ENCODE data around the gene EDN2.

The EDN2 gene

GRCh38 chr1:41473738-41474362 is 10.6 kb downstream of the EDN2 start:
- DNase-seq = no peak
- no peaks in the 10 kb centered on the region for H3K36me3 ChIP-seq (ENCODE audit: control insufficient read depth in 4 of 4, insufficient read depth in 4 of 4, low read length in 3 of 4)
- H3K4me3 ChIP-seq (ENCODE audit: control insufficient read depth in 1 of 7, extremely low read depth in 1 of 7, insufficient read depth in 4 of 7, low read depth in 2 of 7, low read length in 6 of 7) = no peak overlapping the region
- WGBS (ENCODE audit: insufficient coverage) = 98% methylated on average over 6 of the region's 6 CpGs
- POLR2A ChIA-PET = no interaction called here
- H3K9me3 ChIP-seq (ENCODE audit: control extremely low read depth in 1 of 5, control insufficient read depth in 4 of 5, insufficient read depth in 2 of 5, low read depth in 1 of 5, low read length in 4 of 5) = no peaks in the 10 kb centered on the region
- CTCF ChIA-PET = no interaction called here
- peaks cover 0 to 1% (median 0%) of the 10 kb centered on the region in 5 experiments for H3K27me3 ChIP-seq (replicated peaks in 2 of 5; ENCODE audit: control insufficient read depth in 4 of 5, insufficient read depth in 5 of 5, low read length in 4 of 5)
- no peak overlapping the region for H3K27ac ChIP-seq (ENCODE audit: insufficient read depth in 1 of 2, low read depth in 1 of 2, low read length in 2 of 2, poor library complexity in 1 of 2, severe bottlenecking in 2 of 2)
- H3K4me1 ChIP-seq (ENCODE audit: control extremely low read depth in 1 of 4, control insufficient read depth in 4 of 4, insufficient read depth in 4 of 4, low read length in 3 of 4) = peaks cover 0 to 4% (median 0%) of the 10 kb centered on the region in 4 experiments

- ChIA-PET POLR2A (no interaction called here), CTCF (no interaction called here)
- Histone ChIP-seq H3K27ac (ENCODE audit: insufficient read depth in 1 of 2, low read depth in 1 of 2, low read length in 2 of 2, poor library complexity in 1 of 2, severe bottlenecking in 2 of 2) (no peak overlapping the region), H3K4me3 (ENCODE audit: control insufficient read depth in 1 of 7, extremely low read depth in 1 of 7, insufficient read depth in 4 of 7, low read depth in 2 of 7, low read length in 6 of 7) (no peak overlapping the region), H3K36me3 (ENCODE audit: control insufficient read depth in 4 of 4, insufficient read depth in 4 of 4, low read length in 3 of 4) (no peaks in the 10 kb centered on the region), H3K4me1 (ENCODE audit: control extremely low read depth in 1 of 4, control insufficient read depth in 4 of 4, insufficient read depth in 4 of 4, low read length in 3 of 4) (no peaks in the 10 kb centered on the region), H3K9me3 (ENCODE audit: control extremely low read depth in 1 of 5, control insufficient read depth in 4 of 5, insufficient read depth in 2 of 5, low read depth in 1 of 5, low read length in 4 of 5) (no peaks in the 10 kb centered on the region), H3K27me3 (replicated peaks in 2 of 5; ENCODE audit: control insufficient read depth in 4 of 5, insufficient read depth in 5 of 5, low read length in 4 of 5) (no peaks in the 10 kb centered on the region)
- no peak for DNase-seq
- WGBS (ENCODE audit: insufficient coverage) = 100% methylated on average over 6 of the region's 6 CpGs
Observed at GRCh38 chr1:41471658-41472057, 12.8 kb downstream of the EDN2 start.

- no peaks in the 10 kb centered on the region for H3K4me1 ChIP-seq (ENCODE audit: control extremely low read depth in 1 of 4, control insufficient read depth in 4 of 4, insufficient read depth in 4 of 4, low read length in 3 of 4)
- 80% methylated on average over 2 of the region's 5 CpGs for WGBS (ENCODE audit: insufficient coverage)
- H3K27me3 ChIP-seq (replicated peaks in 2 of 5; ENCODE audit: control insufficient read depth in 4 of 5, insufficient read depth in 5 of 5, low read length in 4 of 5) = no peaks in the 10 kb centered on the region
- H3K27ac ChIP-seq (ENCODE audit: insufficient read depth in 1 of 2, low read depth in 1 of 2, low read length in 2 of 2, poor library complexity in 1 of 2, severe bottlenecking in 2 of 2) = no peak overlapping the region
- ChIA-PET POLR2A (no interaction called here), CTCF (interaction anchor here (1.5 kb wide), 1 partner anchor 15 kb away, joined by 3 read pairs; no protein-coding TSS in a partner anchor)
- no peaks in the 10 kb centered on the region for H3K9me3 ChIP-seq (ENCODE audit: control extremely low read depth in 1 of 5, control insufficient read depth in 4 of 5, insufficient read depth in 2 of 5, low read depth in 1 of 5, low read length in 4 of 5)
- H3K4me3 ChIP-seq (ENCODE audit: control insufficient read depth in 1 of 7, extremely low read depth in 1 of 7, insufficient read depth in 4 of 7, low read depth in 2 of 7, low read length in 6 of 7) = no peak overlapping the region
- no peak for DNase-seq
- no peaks in the 10 kb centered on the region for H3K36me3 ChIP-seq (ENCODE audit: control insufficient read depth in 4 of 4, insufficient read depth in 4 of 4, low read length in 3 of 4)
Observed at GRCh38 chr1:41469706-41470105, 14.8 kb downstream of the EDN2 start.

- H3K27ac ChIP-seq (ENCODE audit: insufficient read depth in 1 of 2, low read depth in 1 of 2, low read length in 2 of 2, poor library complexity in 1 of 2, severe bottlenecking in 2 of 2) = no peak overlapping the region
- WGBS (ENCODE audit: insufficient coverage) = 94% methylated on average over 12 of the region's 12 CpGs
- ChIA-PET CTCF (no interaction called here), POLR2A (no interaction called here)
- DNase-seq = no peak
- no peaks in the 10 kb centered on the region for H3K4me1 ChIP-seq (ENCODE audit: control extremely low read depth in 1 of 4, control insufficient read depth in 4 of 4, insufficient read depth in 4 of 4, low read length in 3 of 4)
- no peak overlapping the region for H3K4me3 ChIP-seq (ENCODE audit: control insufficient read depth in 1 of 7, extremely low read depth in 1 of 7, insufficient read depth in 4 of 7, low read depth in 2 of 7, low read length in 6 of 7)
- H3K27me3 ChIP-seq (replicated peaks in 2 of 5; ENCODE audit: control insufficient read depth in 4 of 5, insufficient read depth in 5 of 5, low read length in 4 of 5) = no peaks in the 10 kb centered on the region
- no peaks in the 10 kb centered on the region for H3K36me3 ChIP-seq (ENCODE audit: control insufficient read depth in 4 of 4, insufficient read depth in 4 of 4, low read length in 3 of 4)
- H3K9me3 ChIP-seq (ENCODE audit: control extremely low read depth in 1 of 5, control insufficient read depth in 4 of 5, insufficient read depth in 2 of 5, low read depth in 1 of 5, low read length in 4 of 5) = no peaks in the 10 kb centered on the region
Observed at GRCh38 chr1:41468122-41468762, 16.2 kb downstream of the EDN2 start.

GRCh38 chr1:41467673-41468072 is 16.8 kb downstream of the EDN2 start:
- H3K4me1 ChIP-seq (ENCODE audit: control extremely low read depth in 1 of 4, control insufficient read depth in 4 of 4, insufficient read depth in 4 of 4, low read length in 3 of 4) = no peaks in the 10 kb centered on the region
- no peaks in the 10 kb centered on the region for H3K27me3 ChIP-seq (replicated peaks in 2 of 5; ENCODE audit: control insufficient read depth in 4 of 5, insufficient read depth in 5 of 5, low read length in 4 of 5)
- H3K9me3 ChIP-seq (ENCODE audit: control extremely low read depth in 1 of 5, control insufficient read depth in 4 of 5, insufficient read depth in 2 of 5, low read depth in 1 of 5, low read length in 4 of 5) = no peaks in the 10 kb centered on the region
- H3K36me3 ChIP-seq (ENCODE audit: control insufficient read depth in 4 of 4, insufficient read depth in 4 of 4, low read length in 3 of 4) = no peaks in the 10 kb centered on the region
- no peak overlapping the region for H3K4me3 ChIP-seq (ENCODE audit: control insufficient read depth in 1 of 7, extremely low read depth in 1 of 7, insufficient read depth in 4 of 7, low read depth in 2 of 7, low read length in 6 of 7)
- WGBS (ENCODE audit: insufficient coverage) = 70% methylated on average over 4 of the region's 4 CpGs
- POLR2A ChIA-PET = no interaction called here
- no peak for DNase-seq
- CTCF ChIA-PET = no interaction called here
- H3K27ac ChIP-seq (ENCODE audit: insufficient read depth in 1 of 2, low read depth in 1 of 2, low read length in 2 of 2, poor library complexity in 1 of 2, severe bottlenecking in 2 of 2) = no peak overlapping the region

- Histone ChIP-seq H3K36me3 (ENCODE audit: control insufficient read depth in 4 of 4, insufficient read depth in 4 of 4, low read length in 3 of 4) (no peaks in the 10 kb centered on the region), H3K4me1 (ENCODE audit: control extremely low read depth in 1 of 4, control insufficient read depth in 4 of 4, insufficient read depth in 4 of 4, low read length in 3 of 4) (no peaks in the 10 kb centered on the region), H3K9me3 (ENCODE audit: control extremely low read depth in 1 of 5, control insufficient read depth in 4 of 5, insufficient read depth in 2 of 5, low read depth in 1 of 5, low read length in 4 of 5) (no peaks in the 10 kb centered on the region), H3K27me3 (replicated peaks in 2 of 5; ENCODE audit: control insufficient read depth in 4 of 5, insufficient read depth in 5 of 5, low read length in 4 of 5) (no peaks in the 10 kb centered on the region), H3K27ac (ENCODE audit: insufficient read depth in 1 of 2, low read depth in 1 of 2, low read length in 2 of 2, poor library complexity in 1 of 2, severe bottlenecking in 2 of 2) (no peak overlapping the region), H3K4me3 (ENCODE audit: control insufficient read depth in 1 of 7, extremely low read depth in 1 of 7, insufficient read depth in 4 of 7, low read depth in 2 of 7, low read length in 6 of 7) (no peak overlapping the region)
- ChIA-PET CTCF (interaction anchor here (0.6 kb wide), 1 partner anchor 776 kb away, joined by 3 read pairs; no protein-coding TSS in a partner anchor), POLR2A (no interaction called here)
- DNase-seq = no peak
- WGBS (ENCODE audit: insufficient coverage) = 98% methylated on average over 5 of the region's 5 CpGs
Observed at GRCh38 chr1:41466146-41466545, 18.3 kb downstream of the EDN2 start.

GRCh38 chr1:41465741-41466140 is 18.7 kb downstream of the EDN2 start:
- no peaks in the 10 kb centered on the region for H3K9me3 ChIP-seq (ENCODE audit: control extremely low read depth in 1 of 5, control insufficient read depth in 4 of 5, insufficient read depth in 2 of 5, low read depth in 1 of 5, low read length in 4 of 5)
- no peak for DNase-seq
- no peaks in the 10 kb centered on the region for H3K4me1 ChIP-seq (ENCODE audit: control extremely low read depth in 1 of 4, control insufficient read depth in 4 of 4, insufficient read depth in 4 of 4, low read length in 3 of 4)
- H3K27me3 ChIP-seq (replicated peaks in 2 of 5; ENCODE audit: control insufficient read depth in 4 of 5, insufficient read depth in 5 of 5, low read length in 4 of 5) = no peaks in the 10 kb centered on the region
- CTCF ChIA-PET = interaction anchor here (0.6 kb wide), 1 partner anchor 776 kb away, joined by 3 read pairs; no protein-coding TSS in a partner anchor
- H3K36me3 ChIP-seq (ENCODE audit: control insufficient read depth in 4 of 4, insufficient read depth in 4 of 4, low read length in 3 of 4) = no peaks in the 10 kb centered on the region
- 100% methylated on average over 1 of the region's 1 CpG for WGBS (ENCODE audit: insufficient coverage)
- POLR2A ChIA-PET = no interaction called here
- no peak overlapping the region for H3K27ac ChIP-seq (ENCODE audit: insufficient read depth in 1 of 2, low read depth in 1 of 2, low read length in 2 of 2, poor library complexity in 1 of 2, severe bottlenecking in 2 of 2)
- H3K4me3 ChIP-seq (ENCODE audit: control insufficient read depth in 1 of 7, extremely low read depth in 1 of 7, insufficient read depth in 4 of 7, low read depth in 2 of 7, low read length in 6 of 7) = no peak overlapping the region

Measured in common myeloid progenitor, CD34-positive (primary cell).